GM18511 (cell line): ENCODE measurements around the gene VGLL4.
"Not testable (repeated sequence)": the region's sequence is repeated elsewhere in the genome, so short reads cannot be mapped to it uniquely, and the experiment has no call there.

Experiments
- ATAC-seq: cut with Tn5 transposase; IDR thresholded peaks from one replicate; pipeline ENCODE4 v1.9.1; 2021; ENCODE audit warnings: mild to moderate bottlenecking, moderate library complexity; ENCODE audit not compliant: unreplicated experiment

VGLL4 gene

DNA sequence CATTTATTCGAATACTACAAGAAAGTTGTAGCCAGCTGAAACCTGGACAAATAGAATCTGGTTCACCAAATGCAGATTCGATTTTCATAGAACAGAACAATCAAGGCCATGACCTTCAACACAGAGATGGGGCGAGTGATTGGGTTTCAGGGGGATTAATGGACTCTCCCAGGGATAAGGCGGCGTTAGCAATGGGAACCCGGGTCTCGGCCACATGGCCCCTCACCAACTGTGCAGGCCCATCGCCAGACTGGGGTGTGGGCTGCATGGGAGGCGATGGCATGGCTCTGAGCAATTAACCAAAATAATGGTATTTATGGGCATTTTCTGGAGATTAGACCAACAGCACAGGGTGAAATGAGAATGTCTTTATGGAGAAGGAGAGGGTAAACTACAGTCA is 34.2 kb downstream of the VGLL4 start:
- ATAC-seq: no peak

DNA sequence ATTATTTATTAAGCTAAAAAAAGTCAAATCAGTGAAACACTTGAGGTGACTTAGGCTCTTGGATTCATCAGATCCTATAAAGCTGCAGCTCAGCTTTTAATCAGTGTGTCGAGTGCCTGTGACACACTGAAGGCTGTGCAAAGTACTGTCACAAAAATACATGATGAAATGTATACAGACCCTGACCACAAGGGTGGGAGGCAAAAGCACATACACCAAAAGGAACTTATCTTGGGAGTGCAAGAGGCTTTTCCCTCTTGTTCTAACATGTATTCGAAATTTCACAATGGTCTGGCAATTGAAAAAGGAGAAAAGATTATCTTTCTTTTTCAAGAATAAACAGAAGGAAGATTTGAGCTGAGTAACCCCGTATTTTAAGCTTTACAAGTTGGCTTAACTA is 35.9 kb downstream of the VGLL4 start:
- no peak for ATAC-seq

GRCh38 chr3:11606865-11607440 is 36.8 kb downstream of the VGLL4 start:
- ATAC-seq: no peak

DNA sequence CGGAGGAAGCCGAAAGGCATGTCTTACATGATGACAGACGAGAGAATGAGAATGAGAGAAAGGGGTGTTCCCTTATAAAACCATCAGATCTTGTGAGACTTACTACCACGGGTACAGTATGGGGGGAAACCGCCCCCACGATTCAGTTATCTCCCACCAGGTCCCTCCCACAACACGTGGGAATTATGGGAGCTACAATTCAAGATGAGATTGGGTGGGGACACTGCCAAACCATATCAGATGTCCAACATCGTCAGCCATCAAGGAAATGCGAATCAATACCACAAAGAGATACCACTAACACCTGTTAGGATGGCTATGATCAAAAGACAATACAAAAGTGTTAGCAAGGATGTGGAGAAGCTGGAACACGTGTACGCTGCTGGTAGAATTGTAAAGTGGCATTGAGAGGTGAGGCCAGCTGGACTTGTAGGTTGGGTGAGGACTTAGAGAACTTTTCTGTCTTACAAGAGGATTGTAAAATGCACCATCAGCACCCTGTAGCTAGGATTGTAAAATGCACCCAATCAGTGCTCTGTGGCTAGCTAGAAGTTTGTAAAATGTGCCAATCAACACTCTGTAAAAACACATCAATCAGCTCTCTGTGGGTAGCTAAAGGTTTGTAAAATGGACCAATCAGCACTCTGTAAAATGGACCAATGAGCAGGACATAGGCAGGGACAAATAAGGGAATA is 37.5 kb downstream of the VGLL4 start:
- ATAC-seq: no peak

GRCh38 chr3:11605398-11605797 is 38.3 kb downstream of the VGLL4 start:
- ATAC-seq: no peak

- no peak for ATAC-seq
Observed at GRCh38 chr3:11604139-11604892, 39.4 kb downstream of the VGLL4 start.

DNA sequence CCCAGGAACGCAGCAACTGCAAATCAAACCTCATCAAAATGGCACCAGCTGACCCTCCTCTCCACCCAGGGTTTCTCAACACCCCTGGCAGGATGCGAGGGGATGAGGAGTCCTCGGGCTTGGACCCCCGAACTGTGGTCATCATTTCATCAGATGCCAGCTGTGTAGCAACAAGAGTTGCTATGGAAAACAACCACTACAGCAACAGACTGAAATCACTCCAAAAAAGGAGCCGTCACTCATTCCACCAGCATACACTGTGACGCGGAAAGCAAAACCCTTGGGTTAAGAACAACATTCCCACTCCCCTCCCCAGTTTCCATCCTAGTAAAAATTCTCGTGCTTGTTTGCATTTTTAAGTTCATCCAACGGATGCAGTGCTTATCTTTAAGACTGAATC is 40.1 kb downstream of the VGLL4 start:
- ATAC-seq: no peak

DNA sequence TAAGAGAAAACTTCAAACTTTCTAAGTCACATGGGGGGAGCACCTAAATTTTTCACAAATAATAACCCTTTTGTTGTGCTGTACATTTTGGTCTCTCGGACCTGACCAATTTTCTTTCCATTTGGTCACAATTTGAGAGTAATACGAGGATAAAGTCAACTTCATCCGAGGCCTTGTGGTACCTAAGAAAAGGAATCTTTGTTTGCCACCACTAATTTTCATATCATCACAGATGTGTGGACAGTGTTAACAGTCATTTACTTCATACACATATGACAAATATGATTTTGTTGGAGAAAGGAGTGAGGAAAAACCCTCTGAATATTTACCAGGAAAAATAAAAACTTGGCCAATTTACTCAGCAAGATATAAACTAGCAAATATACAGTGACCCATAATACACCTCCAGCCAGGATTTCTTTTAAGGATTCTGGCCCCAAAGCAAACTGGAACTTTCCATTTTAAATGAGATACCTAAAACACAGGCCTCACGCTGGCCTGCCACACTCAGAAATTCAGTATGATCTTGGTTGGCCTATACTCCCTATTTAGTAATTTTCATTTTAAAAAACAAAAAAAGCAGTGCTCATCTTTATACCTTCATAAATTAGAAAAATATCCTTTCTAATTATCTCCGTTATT is 40.7 kb downstream of the VGLL4 start:
- ATAC-seq: no peak

GRCh38 chr3:11602239-11602840 is 41.4 kb downstream of the VGLL4 start:
- ATAC-seq: no peak

DNA sequence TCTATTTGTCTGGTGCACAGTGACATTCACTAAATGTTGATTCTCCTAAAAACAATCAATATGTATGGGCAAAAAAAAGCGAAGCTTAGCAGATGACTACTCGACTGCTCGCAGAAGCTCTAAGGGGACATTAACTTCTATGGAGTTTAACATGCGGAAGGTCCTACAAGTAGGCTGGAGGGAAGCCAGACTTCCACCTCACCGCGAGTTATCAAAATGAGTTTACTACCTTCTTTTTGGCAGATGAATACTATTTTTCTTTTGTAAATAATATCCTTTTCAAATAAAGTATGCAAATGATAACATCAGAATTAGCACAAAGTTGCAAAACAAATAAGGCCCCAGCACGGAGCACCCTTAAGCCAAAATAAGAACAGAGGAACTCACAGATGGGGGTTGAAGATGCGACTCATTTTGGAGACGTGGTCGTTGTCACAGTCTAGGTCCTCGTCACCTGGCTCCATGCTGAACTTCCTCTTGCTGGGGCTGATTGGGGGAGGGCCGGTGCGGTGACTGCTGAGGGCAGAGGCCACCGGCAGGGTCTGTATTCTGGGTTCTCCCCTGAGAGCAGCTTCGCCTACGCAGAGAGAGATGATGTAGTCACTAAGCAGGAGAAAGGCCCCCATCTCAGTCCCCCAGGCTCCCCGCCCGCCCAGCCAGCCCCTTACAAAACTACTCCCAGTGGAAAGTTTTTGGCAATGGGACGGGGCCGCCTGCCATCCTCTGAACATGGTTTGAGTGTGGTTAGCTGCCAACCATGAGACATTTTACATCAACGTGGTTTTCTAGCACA is 42.1 kb downstream of the VGLL4 start:
- peak; percentile 98 for ATAC-seq

DNA sequence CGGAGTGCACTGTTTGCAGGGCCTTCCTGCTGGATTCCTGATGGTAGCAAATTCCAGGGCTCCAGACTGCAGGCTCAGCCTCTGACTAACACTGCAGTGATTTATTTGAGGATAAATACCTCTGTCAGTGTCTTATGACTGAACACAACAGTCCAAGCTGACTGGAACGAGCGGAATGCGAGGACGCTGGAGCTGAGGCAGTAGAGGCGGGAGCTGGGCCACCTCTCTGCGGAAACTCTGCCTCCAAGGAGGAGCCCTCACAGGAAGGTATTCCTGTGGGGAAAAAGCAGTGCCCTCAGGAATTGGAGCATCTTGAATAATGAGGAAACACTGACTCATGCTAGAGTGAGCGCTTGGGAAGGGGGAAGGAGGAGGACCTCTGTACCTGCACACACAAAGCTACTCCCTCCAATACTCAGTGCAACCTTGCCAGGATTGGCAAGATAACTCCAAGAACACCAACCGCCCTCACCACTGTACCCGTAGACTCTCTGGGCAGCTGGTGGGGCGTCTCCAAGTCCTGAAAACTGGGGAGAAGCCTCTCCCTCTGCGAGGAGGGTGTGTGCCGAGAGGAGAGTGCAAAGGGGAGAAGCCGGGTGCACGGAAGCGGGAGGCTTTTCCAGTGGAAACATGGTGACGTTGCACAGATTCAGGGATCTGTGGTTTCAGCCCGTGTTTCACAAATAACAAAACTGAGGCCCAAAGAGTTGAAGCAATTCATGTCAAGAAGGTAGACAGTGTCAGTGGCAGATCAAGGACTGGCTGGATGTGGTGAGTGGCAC is 43.0 kb downstream of the VGLL4 start:
- no peak for ATAC-seq

- no peak for ATAC-seq
Observed at GRCh38 chr3:11596387-11596786, 47.3 kb downstream of the VGLL4 start.

DNA sequence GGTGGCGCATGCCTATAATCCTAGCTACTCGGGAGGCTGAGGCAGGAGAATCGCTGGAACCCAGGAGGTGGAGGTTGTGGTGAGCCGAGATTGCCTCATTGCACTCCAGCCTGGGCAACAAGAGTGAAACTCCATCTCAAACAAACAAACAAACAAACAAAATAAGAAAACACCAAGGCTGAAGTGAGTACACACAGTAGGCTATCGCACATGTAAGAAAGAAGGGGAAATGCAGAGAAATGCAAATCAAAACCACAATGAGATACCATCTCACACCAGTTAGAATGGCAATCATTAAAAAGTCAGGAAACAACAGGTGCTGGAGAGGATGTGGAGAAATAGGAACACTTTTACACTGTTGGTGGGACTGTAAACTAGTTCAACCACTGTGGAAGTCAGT is 48.7 kb downstream of the VGLL4 start:
- not testable (repeated sequence) for ATAC-seq

DNA sequence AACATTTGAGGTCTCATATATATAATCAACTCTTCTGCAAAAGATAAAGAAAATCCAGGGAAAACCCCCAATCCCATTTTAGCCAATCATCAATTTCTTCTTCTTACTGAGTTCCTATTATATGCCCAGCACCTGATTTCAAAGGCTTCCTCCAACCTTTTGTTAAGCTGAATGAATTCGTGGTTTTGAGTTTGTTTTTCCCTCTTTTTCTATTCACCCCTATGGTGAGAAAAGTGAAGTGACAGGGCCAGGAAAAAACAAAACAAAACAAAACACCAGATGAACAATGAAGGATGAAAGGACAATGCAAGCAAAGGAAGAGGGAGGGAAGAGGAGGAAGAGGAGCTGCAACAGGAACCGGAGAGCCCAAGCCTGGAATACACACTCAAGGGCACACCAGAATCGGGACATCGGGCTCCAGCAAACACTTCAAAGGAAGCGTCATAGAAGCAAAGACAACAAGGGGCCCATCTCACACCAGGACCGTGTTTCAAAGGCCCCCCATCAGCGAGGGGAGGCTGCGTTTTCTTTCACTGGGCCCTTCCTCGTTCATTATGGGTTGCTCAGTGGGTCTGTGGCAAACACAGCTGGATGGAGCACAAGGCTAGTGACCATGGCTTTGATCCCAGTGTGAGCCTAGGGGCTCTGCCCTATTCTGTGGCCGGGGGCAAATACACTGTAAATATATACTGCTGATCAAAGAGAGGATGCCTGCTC is 50.2 kb downstream of the VGLL4 start:
- ATAC-seq: no peak

- ATAC-seq: no peak
Observed at GRCh38 chr3:11592445-11593298, 51.0 kb downstream of the VGLL4 start.

DNA sequence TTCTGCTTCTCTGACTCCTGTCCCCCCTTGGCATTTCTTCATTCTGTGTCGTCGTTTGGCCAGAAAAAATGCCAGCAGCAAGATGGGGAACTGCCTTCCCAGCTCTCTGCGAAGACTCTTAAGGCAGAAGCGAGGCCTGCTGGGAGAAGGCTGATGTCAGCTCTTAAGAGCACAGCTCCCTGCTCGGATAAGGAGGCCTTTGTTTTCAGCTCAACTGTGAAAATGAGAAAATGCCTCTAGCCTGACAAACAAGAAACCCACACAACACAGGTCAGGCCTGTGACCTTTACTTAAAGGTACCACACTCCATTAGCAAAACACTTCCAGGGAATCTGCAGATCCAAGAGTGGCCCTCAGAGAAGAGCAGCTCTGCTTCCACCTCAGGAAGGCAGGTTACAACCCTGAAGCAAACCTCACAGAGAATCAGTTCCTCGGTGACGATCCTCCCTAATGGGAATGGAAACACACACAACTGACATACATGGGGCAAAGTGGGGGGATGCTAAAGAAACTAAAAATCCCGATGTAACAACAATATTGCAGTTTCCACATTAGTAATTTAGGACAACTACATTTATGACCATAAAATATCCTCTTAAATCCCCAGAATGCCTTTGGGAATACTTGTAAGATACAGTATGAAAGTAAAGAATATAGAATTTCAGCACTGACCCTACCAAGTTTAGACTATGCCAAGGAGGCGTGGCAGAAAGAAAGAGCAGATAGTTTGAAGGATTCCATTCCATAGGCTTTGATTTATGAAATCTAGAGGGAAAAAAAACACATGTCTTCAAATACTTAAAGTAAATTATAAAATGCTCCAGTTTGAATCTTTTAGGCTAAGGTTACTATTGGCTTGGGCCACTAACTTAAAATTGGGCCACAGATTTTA is 52.1 kb downstream of the VGLL4 start:
- ATAC-seq: no peak

GRCh38 chr3:11591002-11591355 is 52.7 kb downstream of the VGLL4 start:
- no peak for ATAC-seq
